Body of pancreas (tissue), 4 donors: ENCODE data around the gene CNOT6. TPM values are rescaled to one million over a fixed set of nuclear protein-coding genes. Genes with fewer than 3 reads are reported as not detected.
"Not testable (repeated sequence)": the region's sequence is repeated elsewhere in the genome, so short reads cannot be mapped to it uniquely, and the experiment has no call there.

Source experiments
- ATAC-seq: fragments of 150-250 bp; one replicate; pipeline ENCODE4 v1.9.1; 2016
- DNase-seq, 4 donors: peaks; one replicate each; pipeline ENCODE4 v3.0.0-alpha.2; 2019
- H3K27ac ChIP-seq, 4 donors: fragments of 200-600 bp; sonication (generic); 1 replicate in 3 of 4; 2 replicates in 1 of 4; pipeline versions ENCODE4 v1.5.1 to v1.6.1; 2016 to 2019; ENCODE audit warnings: mild to moderate bottlenecking in 1 of 4, mixed read lengths in 1 of 4, moderate library complexity in 1 of 4
- H3K27me3 ChIP-seq, 2 donors: fragments of 200-600 bp; sonication (generic); one replicate each; pipeline ENCODE4 v1.6.0; 2016; ENCODE audit warnings: mild to moderate bottlenecking in 1 of 2
- H3K36me3 ChIP-seq, 2 donors: fragments of 200-600 bp; sonication (generic); replicated peaks in 1 of 2; 2 replicates each; pipeline ENCODE4 v1.5.1; 2016; ENCODE audit warnings: low read depth in 2 of 2; ENCODE audit not compliant: insufficient read depth in 1 of 2
- H3K4me1 ChIP-seq: fragments of 200-600 bp; sonication (generic); one replicate; pipeline ENCODE4 v1.6.0; 2016
- H3K4me3 ChIP-seq, 2 donors: fragments of 200-600 bp; sonication (generic); 1 replicate in 1 of 2; 2 replicates in 1 of 2; pipeline ENCODE4 v1.5.1; 2016 to 2019
- H3K9me3 ChIP-seq, 3 donors: fragments of 200-600 bp; sonication (generic); 1 replicate in 2 of 3; 2 replicates in 1 of 3; pipeline ENCODE4 v1.5.1; 2016
- CTCF ChIP-seq, 7 experiments: fragments of 450-650 bp in 4 of 7; fragments of 200-600 bp in 3 of 7; sonication (generic) in 3 of 7; IDR thresholded peaks; one replicate each; pipeline ENCODE4 v1.5.1; 2016 to 2019; ENCODE audit warnings: antibody characterized with exemption in 7 of 7
- POLR2A ChIP-seq, 3 donors: fragments of 450-650 bp; IDR thresholded peaks; one replicate each; pipeline ENCODE4 v1.6.1; 2016; ENCODE audit warnings: antibody characterized with exemption in 3 of 3, mild to moderate bottlenecking in 2 of 3
- WGBS, 2 donors: methylation state at CpG; one replicate each; pipeline ENCODE4 v1.1.5; 2017; 5-methylcytosine and 5-hydroxymethylcytosine counted together
- intact Hi-C: fragments of 100-400 bp; cut with DNase I; formaldehyde crosslinking; loops from one replicate; pipeline ENCODE4 v1.15.1; 2023
- total RNA-seq, 2 donors: library from RNA; depleted of rRNA; stranded (reverse); fragments of >200 nt; gene quantifications; one replicate each; pipeline ENCODE4 v1.1.0, GENCODE V29; 2016

The CNOT6 gene
- total RNA-seq, 2 donors from 2014 or later, result 4.0 to 7.5 TPM

GRCh38 chr5:180464603-180464970 lies 29.6 kb upstream of the CNOT6 start:
- no peaks in the 10 kb centered on the region for H3K36me3 ChIP-seq
- no peaks in the 10 kb centered on the region for H3K27me3 ChIP-seq
- H3K27ac ChIP-seq, result no peak overlapping the region
- H3K9me3 ChIP-seq, result no peaks in the 10 kb centered on the region
- H3K4me3 ChIP-seq, result no peak overlapping the region
- intact Hi-C loops, result loop anchor here (10.0 kb wide), 1 partner anchor 340 kb away; no protein-coding TSS in a partner anchor
- no peak for TF ChIP-seq CTCF (IDR thresholded peaks at IDR 0.05)
- TF ChIP-seq POLR2A (IDR thresholded peaks at IDR 0.05), result no peak
- no peaks in the 10 kb centered on the region for H3K4me1 ChIP-seq
- ATAC-seq (no peak), DNase-seq (no peak)
- 36 to 41% methylated on average over 5 of the region's 5 CpGs for WGBS, 2 donors

- WGBS, 2 donors, result 95 to 97% methylated on average over 4 of the region's 4 CpGs
- intact Hi-C loops, result loop anchor here (10.0 kb wide), 1 partner anchor 340 kb away; no protein-coding TSS in a partner anchor
- DNase-seq, H3K36me3 ChIP-seq, H3K27me3 ChIP-seq, ATAC-seq, H3K4me3 ChIP-seq, H3K4me1 ChIP-seq, H3K9me3 ChIP-seq, H3K27ac ChIP-seq: not testable (repeated sequence)
These were observed 29.1 kb upstream of the CNOT6 start for GRCh38 chr5:180465052-180465451.

- WGBS, 2 donors, result 79 to 84% methylated on average over 13 to 15 of the region's 15 CpGs
- H3K4me3 ChIP-seq, result no peak overlapping the region
- no peak for TF ChIP-seq CTCF (IDR thresholded peaks at IDR 0.05)
- TF ChIP-seq POLR2A (IDR thresholded peaks at IDR 0.05), result no peak
- H3K27me3 ChIP-seq, result no peaks in the 10 kb centered on the region
- no peak overlapping the region for H3K27ac ChIP-seq
- DNase-seq (no peak), ATAC-seq (no peak)
- H3K36me3 ChIP-seq, result no peaks in the 10 kb centered on the region
- H3K4me1 ChIP-seq, result peaks cover 7% of the 10 kb centered on the region
- no peaks in the 10 kb centered on the region for H3K9me3 ChIP-seq
- intact Hi-C loops, result loop anchor here (10.0 kb wide), 1 partner anchor 342 kb away; no protein-coding TSS in a partner anchor
These were observed 27.9 kb upstream of the CNOT6 start for GRCh38 chr5:180466316-180466715.

GRCh38 chr5:180467028-180467975 lies 26.9 kb upstream of the CNOT6 start:
- ATAC-seq (no peak), DNase-seq (peak in 3 of 4 donors; percentile 18 to 49 (median 27))
- TF ChIP-seq CTCF (IDR thresholded peaks at IDR 0.05) (no peak), POLR2A (IDR thresholded peaks at IDR 0.05) (no peak)
- H3K27ac ChIP-seq, result no peak overlapping the region
- H3K9me3 ChIP-seq, result no peaks in the 10 kb centered on the region
- no peak overlapping the region for H3K4me3 ChIP-seq
- peaks cover 12% of the 10 kb centered on the region for H3K4me1 ChIP-seq
- H3K36me3 ChIP-seq, result no peaks in the 10 kb centered on the region
- intact Hi-C loops, result loop anchor here (10.0 kb wide), 1 partner anchor 343 kb away; no protein-coding TSS in a partner anchor
- no peaks in the 10 kb centered on the region for H3K27me3 ChIP-seq
- 55 to 63% methylated on average over 19 to 22 of the region's 22 CpGs for WGBS, 2 donors

GRCh38 chr5:180467989-180468731 lies 26.0 kb upstream of the CNOT6 start:
- ATAC-seq (no peak), DNase-seq (no peak)
- H3K9me3 ChIP-seq, result no peaks in the 10 kb centered on the region
- H3K4me1 ChIP-seq, result peaks cover 12% of the 10 kb centered on the region
- no peak overlapping the region for H3K27ac ChIP-seq
- no peak overlapping the region for H3K4me3 ChIP-seq
- intact Hi-C loops, result loop anchor here (10.0 kb wide), 1 partner anchor 343 kb away; no protein-coding TSS in a partner anchor
- H3K27me3 ChIP-seq, result no peaks in the 10 kb centered on the region
- H3K36me3 ChIP-seq, result no peaks in the 10 kb centered on the region
- 83 to 87% methylated on average over 18 of the region's 18 CpGs for WGBS, 2 donors
- TF ChIP-seq POLR2A (IDR thresholded peaks at IDR 0.05) (no peak), CTCF (IDR thresholded peaks at IDR 0.05) (no peak)
